K562 (cell line): ENCODE results near the gene LRRN3. TPM values are rescaled to one million over a fixed set of nuclear protein-coding genes. Genes with fewer than 3 reads are reported as not detected.

Experiments
- ATAC-seq: fragments of 200-7000 bp; cut with Tn5 transposase; 3 replicates; pipeline ENCODE4 v1.9.1; 2020; ENCODE audit warnings: moderate library complexity
- BruUV-seq: library from RNA; stranded (reverse); fragments of 400-500 nt; replicated peaks from 2 replicates; lab custom pipeline; 2021; lab: Mats Ljungman, UMichigan
- CTCF ChIA-PET: fragments of 300-600 bp; formaldehyde crosslinking; extraction: SDS; loops from one replicate; lab custom pipeline; 2021; ENCODE audit warnings: low intra/inter-chr PET ratio; lab: Yijun Ruan, JAX
- POLR2A ChIA-PET: fragments of 300-600, 350-650 bp; sonication (Branson Sonifier 250); formaldehyde crosslinking; extraction: SDS; loops from one replicate; lab custom pipeline; 2021; ENCODE audit warnings: antibody characterized with exemption, inconsistent platforms; lab: Yijun Ruan, JAX
- DNase-seq, 4 experiments: peaks; one replicate each; pipeline versions ENCODE4 v3.0.0 to v3.0.0-alpha.2; 2011 to 2018; ENCODE audit warnings: low spot score in 3 of 4, mixed read lengths in 3 of 4; ENCODE audit errors: extremely low read depth in 1 of 4
- FAIRE-seq: peaks from 2 replicates; lab custom pipeline; 2011; peaks lifted over from hg19 to GRCh38; lab: Jason Lieb, UNC
- H2AFZ ChIP-seq: 2 replicates; pipeline ENCODE4 v1.6.0; 2011; ENCODE audit warnings: low read depth, low read length, control low read depth, inconsistent platforms
- H3K27ac ChIP-seq: fragments of 200-600 bp; 3 replicates; pipeline ENCODE4 v1.8.0; 2011; ENCODE audit warnings: low read depth, mild to moderate bottlenecking, control low read depth, inconsistent platforms, low read length, moderate library complexity, mixed read lengths; ENCODE audit errors: extremely low read depth
- H3K27me3 ChIP-seq, 2 experiments: fragments of 300-600 bp in 1 of 2; 2 replicates in 1 of 2; 3 replicates in 1 of 2; pipeline versions ENCODE4 v1.6.0 to v1.8.0; 2011; ENCODE audit warnings: inconsistent platforms in 2 of 2, low read length in 2 of 2, mild to moderate bottlenecking in 1 of 2, mixed read lengths in 1 of 2, moderate library complexity in 1 of 2; ENCODE audit not compliant: control insufficient read depth in 2 of 2, insufficient read depth in 2 of 2
- H3K36me3 ChIP-seq: fragments of 300-600 bp; 3 replicates; pipeline ENCODE4 v1.8.0; 2011; ENCODE audit warnings: mild to moderate bottlenecking, low read length, inconsistent platforms; ENCODE audit not compliant: control insufficient read depth, insufficient read depth
- H3K4me1 ChIP-seq, 2 experiments: fragments of 200-600 bp in 1 of 2; replicated peaks in 1 of 2; 2 replicates in 1 of 2; 3 replicates in 1 of 2; pipeline versions ENCODE4 v1.5.1 to v1.8.0; 2011; ENCODE audit warnings: inconsistent platforms in 2 of 2, low read length in 2 of 2, mild to moderate bottlenecking in 1 of 2, mixed read lengths in 1 of 2, moderate library complexity in 1 of 2; ENCODE audit not compliant: control insufficient read depth in 2 of 2, insufficient read depth in 2 of 2
- H3K4me2 ChIP-seq: 2 replicates; pipeline ENCODE4 v1.6.1; 2011; ENCODE audit warnings: low read length, control low read depth, inconsistent platforms, mixed read lengths; ENCODE audit not compliant: insufficient read depth
- H3K4me3 ChIP-seq: fragments of 200-600 bp; sonication (generic), shearing (Covaris generic); 2 replicates; pipeline ENCODE4 v1.5.1; 2016; ENCODE audit warnings: control low read depth, inconsistent platforms
- H3K79me2 ChIP-seq: fragments of 200-600 bp; 3 replicates; pipeline ENCODE4 v1.8.0; 2011; ENCODE audit warnings: low read length, inconsistent platforms; ENCODE audit not compliant: control insufficient read depth, insufficient read depth
- H3K9ac ChIP-seq, 2 experiments: 2 replicates each; pipeline versions ENCODE4 v1.6.0 to v1.6.1; 2011; ENCODE audit warnings: low read depth in 2 of 2, low read length in 2 of 2, control low read depth in 1 of 2, inconsistent platforms in 1 of 2, mild to moderate bottlenecking in 1 of 2, mixed read lengths in 1 of 2; ENCODE audit not compliant: insufficient read depth in 1 of 2
- H3K9me1 ChIP-seq: one replicate; pipeline ENCODE4 v1.6.0; 2011; ENCODE audit warnings: inconsistent platforms, mild to moderate bottlenecking, low read length, moderate library complexity; ENCODE audit not compliant: control insufficient read depth, insufficient read depth
- H3K9me3 ChIP-seq: replicated peaks from 2 replicates; pipeline ENCODE4 v1.5.1; 2011; ENCODE audit warnings: low read depth, low read length, inconsistent platforms; ENCODE audit not compliant: control insufficient read depth, insufficient read depth
- H4K20me1 ChIP-seq: replicated peaks from 2 replicates; pipeline ENCODE4 v1.6.1; 2011; ENCODE audit warnings: low read length, inconsistent platforms, mixed read lengths; ENCODE audit not compliant: control insufficient read depth, insufficient read depth
- ARID1B ChIP-seq: fragments of 450-650 bp; IDR thresholded peaks from 2 replicates; pipeline ENCODE4 v1.6.1; 2016; ENCODE audit warnings: antibody characterized with exemption, mild to moderate bottlenecking, inconsistent platforms
- BRD4 ChIP-seq: fragments of 200-600 bp; sonication (generic); IDR thresholded peaks from 2 replicates; pipeline ENCODE4 v1.6.1; 2017; ENCODE audit warnings: inconsistent platforms
- DPF2 ChIP-seq: fragments of 450-650 bp; IDR thresholded peaks from 2 replicates; pipeline ENCODE4 v1.6.1; 2016
- ELF2 ChIP-seq: fragments of 250-450 bp; sonication (Bioruptor Pico); IDR thresholded peaks from 2 replicates; pipeline ENCODE4 v1.5.0; 2021; ENCODE audit warnings: mild to moderate bottlenecking
- ESRRA ChIP-seq: fragments of 450-650 bp; IDR thresholded peaks from 2 replicates; pipeline ENCODE4 v1.6.1; 2014; ENCODE audit warnings: low read depth, mild to moderate bottlenecking, moderate library complexity, borderline replicate concordance
- GATAD2B ChIP-seq: fragments of 450-650 bp; IDR thresholded peaks from 2 replicates; pipeline ENCODE4 v1.6.1; 2017; ENCODE audit warnings: mild to moderate bottlenecking, borderline replicate concordance
- MAFG ChIP-seq: fragments of 450-650 bp; conservative IDR thresholded peaks from 2 replicates; pipeline ENCODE4 v1.6.1; 2016; ENCODE audit warnings: missing genetic modification characterization, missing compliant biosample characterization
- NFE2 ChIP-seq: IDR thresholded peaks from 2 replicates; pipeline ENCODE4 v1.6.1; 2014; ENCODE audit warnings: antibody characterized with exemption, low read depth
- NR2F6 ChIP-seq: fragments of 450-650 bp; formaldehyde crosslinking; IDR thresholded peaks from 2 replicates; pipeline ENCODE4 v1.4.0; 2020; ENCODE audit warnings: mild to moderate bottlenecking
- SMAD3 ChIP-seq: fragments of 450-650 bp; formaldehyde crosslinking; conservative IDR thresholded peaks from 2 replicates; pipeline ENCODE4 v1.4.0; 2020; ENCODE audit warnings: mild to moderate bottlenecking
- SMARCA4 ChIP-seq: fragments of 450-650 bp; IDR thresholded peaks from 2 replicates; pipeline ENCODE4 v1.6.1; 2016
- SMARCC2 ChIP-seq: fragments of 450-650 bp; IDR thresholded peaks from 2 replicates; pipeline ENCODE4 v1.6.1; 2017; ENCODE audit warnings: antibody characterized with exemption, moderate library complexity, mild to moderate bottlenecking, low read depth
- SMARCE1 ChIP-seq: fragments of 450-650 bp; IDR thresholded peaks from 2 replicates; pipeline ENCODE4 v1.7.1; 2016; ENCODE audit warnings: mild to moderate bottlenecking
- TFE3 ChIP-seq: fragments of 450-650 bp; formaldehyde crosslinking; IDR thresholded peaks from 2 replicates; pipeline ENCODE4 v1.4.0; 2020; ENCODE audit warnings: mild to moderate bottlenecking, mixed read lengths
- ZNF395 ChIP-seq: fragments of 200-800 bp; sonication (Bioruptor generic); IDR thresholded peaks from 2 replicates; pipeline ENCODE4 v1.6.1; 2017; ENCODE audit warnings: missing genetic modification characterization, missing compliant biosample characterization
- WGBS: fragments of 100-300 bp; shearing (Covaris generic); methylation state at CpG from one replicate; pipeline ENCODE4 v1.1.6; 2016; ENCODE audit warnings: low coverage, mixed read lengths; ENCODE audit not compliant: insufficient coverage; ENCODE audit errors: missing lambda C conversion rate; 5-methylcytosine and 5-hydroxymethylcytosine counted together
- in situ Hi-C: fragments of 300-500 bp; cut with MboI; formaldehyde crosslinking; loops from 4 replicates; pipeline ENCODE4 v1.15.0; 2018; ENCODE audit warnings: inconsistent platforms, mixed read lengths
- intact Hi-C: fragments of 100-400 bp; cut with micrococcal nuclease; formaldehyde crosslinking; loops from 2 replicates; pipeline ENCODE4 v1.14.2; 2022
- polyA plus RNA-seq, 8 experiments: library from polyadenylated mRNA; depleted of rRNA in 4 of 8; stranded (reverse) in 5 of 8; unstranded in 3 of 8; fragments of >200 nt; fragmentation: Nextera tagmentation in 2 of 8; fragmentation: Illumina TruSeq in 1 of 8; extraction: Ambion mirVana in 2 of 8; extraction: Trizol in 1 of 8; gene quantifications; 2 replicates each; pipeline versions ENCODE4 v1.2.1 to v1.2.3, GENCODE V29; 2011 to 2014; ENCODE audit warnings: inconsistent platforms in 1 of 8, missing spikeins in 1 of 8
- total RNA-seq, 7 experiments: library from RNA; depleted of rRNA in 6 of 7; stranded (reverse); fragments of >200 nt in 6 of 7; fragmentation: Illumina TruSeq in 2 of 7; extraction: Trizol in 2 of 7; gene quantifications; 2 replicates each; pipeline versions ENCODE4 v1.2.1 to v1.2.3, GENCODE V29; 2011 to 2021; ENCODE audit warnings: low replicate concordance in 1 of 7
- TF ChIP-seq, protein P1 (sequence below): fragments of 150-350 bp; conservative IDR thresholded peaks from 2 replicates; pipeline ENCODE4 v1.6.1; 2014; ENCODE audit warnings: low read length
- TF ChIP-seq, protein P2 (sequence below): fragments of 450-650 bp; IDR thresholded peaks from 2 replicates; pipeline ENCODE4 v1.6.1; 2016; ENCODE audit warnings: missing biosample characterization, missing genetic modification characterization

Gene LRRN3
- total and polyA plus RNA-seq, 9 of the 15 experiments (the other 6 are each of a cell fraction or from before 2014, with no cell fraction given), result 0.05 to 1.00 (median 0.20) TPM; not detected in 1

DNA sequence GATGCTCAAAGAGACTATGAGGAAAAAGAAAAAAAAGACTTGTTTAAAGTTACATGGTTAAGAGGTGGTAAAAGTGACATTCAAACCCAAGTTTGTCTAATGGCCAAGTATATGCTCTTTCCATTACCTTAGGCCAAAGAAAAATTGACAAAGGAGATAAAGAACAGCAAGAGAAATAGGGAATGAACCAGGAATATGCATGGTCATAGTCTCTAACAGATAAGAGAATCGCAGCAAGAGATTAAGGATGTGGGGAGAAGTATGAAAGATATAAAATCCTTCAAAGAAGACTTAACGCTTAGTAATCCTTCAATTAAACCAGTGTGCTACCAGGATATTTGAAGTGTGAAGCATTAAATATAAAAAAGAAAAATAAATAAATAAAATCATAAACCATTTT is 23.2 kb upstream of the LRRN3 start:
- WGBS, result 7% methylated on average over 2 of the region's 2 CpGs
- FAIRE-seq (peak; percentile 52), DNase-seq (no peak), ATAC-seq (no peak)
- Histone ChIP-seq H4K20me1 (no peaks in the 10 kb centered on the region), H2AFZ (no peak overlapping the region), H3K9ac (no peak overlapping the region), H3K4me3 (no peak overlapping the region), H3K9me3 (peaks cover 5% of the 10 kb centered on the region; the same call in 1 of the 2 replicates), H3K9me1 (no peaks in the 10 kb centered on the region), H3K27me3 (no peaks in the 10 kb centered on the region), H3K79me2 (no peaks in the 10 kb centered on the region), H3K4me1 (peaks cover 4 to 10% of the 10 kb centered on the region in 2 experiments; a peak in 3 of 5 replicates), H3K27ac (no peak overlapping the region; the same call in 2 of the 3 replicates), H3K4me2 (no peak overlapping the region), H3K36me3 (no peaks in the 10 kb centered on the region)
- BruUV-seq, result no TSS peak
- in situ Hi-C loops, result no loop called here
- ChIA-PET POLR2A (no interaction called here), CTCF (no interaction called here)
- intact Hi-C loops, result no loop called here
- TF ChIP-seq NR2F6, result no peak
- no peak for TF ChIP-seq TFE3 (CRISPR knock-in tag)
- TF ChIP-seq ELF2, result no peak
- 0 out of 2 replicates have a peak, but pooled peaks have one; percentile 32 for TF ChIP-seq MAFG (tag)
- TF ChIP-seq SMAD3 (CRISPR knock-in tag), result no peak
- peak; percentile 40 for TF ChIP-seq ARID1B
- no peak for TF ChIP-seq ESRRA
- no peak for TF ChIP-seq BRD4
- TF ChIP-seq GATAD2B, result 0 out of 2 replicates have a peak, but pooled peaks have one; percentile 42
- 0 out of 2 replicates have a peak, but pooled peaks have one; percentile 20 for TF ChIP-seq DPF2
- no peak for TF ChIP-seq ZNF395
- peak; percentile 72 for TF ChIP-seq NFE2
- TF ChIP-seq, protein P1, sequence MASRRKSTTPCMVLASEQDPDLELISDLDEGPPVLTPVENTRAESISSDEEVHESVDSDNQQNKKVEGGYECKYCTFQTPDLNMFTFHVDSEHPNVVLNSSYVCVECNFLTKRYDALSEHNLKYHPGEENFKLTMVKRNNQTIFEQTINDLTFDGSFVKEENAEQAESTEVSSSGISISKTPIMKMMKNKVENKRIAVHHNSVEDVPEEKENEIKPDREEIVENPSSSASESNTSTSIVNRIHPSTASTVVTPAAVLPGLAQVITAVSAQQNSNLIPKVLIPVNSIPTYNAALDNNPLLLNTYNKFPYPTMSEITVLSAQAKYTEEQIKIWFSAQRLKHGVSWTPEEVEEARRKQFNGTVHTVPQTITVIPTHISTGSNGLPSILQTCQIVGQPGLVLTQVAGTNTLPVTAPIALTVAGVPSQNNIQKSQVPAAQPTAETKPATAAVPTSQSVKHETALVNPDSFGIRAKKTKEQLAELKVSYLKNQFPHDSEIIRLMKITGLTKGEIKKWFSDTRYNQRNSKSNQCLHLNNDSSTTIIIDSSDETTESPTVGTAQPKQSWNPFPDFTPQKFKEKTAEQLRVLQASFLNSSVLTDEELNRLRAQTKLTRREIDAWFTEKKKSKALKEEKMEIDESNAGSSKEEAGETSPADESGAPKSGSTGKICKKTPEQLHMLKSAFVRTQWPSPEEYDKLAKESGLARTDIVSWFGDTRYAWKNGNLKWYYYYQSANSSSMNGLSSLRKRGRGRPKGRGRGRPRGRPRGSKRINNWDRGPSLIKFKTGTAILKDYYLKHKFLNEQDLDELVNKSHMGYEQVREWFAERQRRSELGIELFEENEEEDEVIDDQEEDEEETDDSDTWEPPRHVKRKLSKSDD, result no peak
- TF ChIP-seq, protein P2, sequence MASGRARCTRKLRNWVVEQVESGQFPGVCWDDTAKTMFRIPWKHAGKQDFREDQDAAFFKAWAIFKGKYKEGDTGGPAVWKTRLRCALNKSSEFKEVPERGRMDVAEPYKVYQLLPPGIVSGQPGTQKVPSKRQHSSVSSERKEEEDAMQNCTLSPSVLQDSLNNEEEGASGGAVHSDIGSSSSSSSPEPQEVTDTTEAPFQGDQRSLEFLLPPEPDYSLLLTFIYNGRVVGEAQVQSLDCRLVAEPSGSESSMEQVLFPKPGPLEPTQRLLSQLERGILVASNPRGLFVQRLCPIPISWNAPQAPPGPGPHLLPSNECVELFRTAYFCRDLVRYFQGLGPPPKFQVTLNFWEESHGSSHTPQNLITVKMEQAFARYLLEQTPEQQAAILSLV (tag), result no peak
- TF ChIP-seq SMARCA4, result peak; percentile 38; the same call in 1 of the 2 replicates
- peak; percentile 37; the same call in 1 of the 2 replicates for TF ChIP-seq SMARCC2
- TF ChIP-seq SMARCE1, result peak; percentile 62
